Lower lobe of right lung (tissue), 2 donors: ENCODE results near the gene MAPK11. TPM values are rescaled to one million over a fixed set of nuclear protein-coding genes. Genes with fewer than 3 reads are reported as not detected.
A peak's percentile ranks its signal among the peaks of the same experiment; 100 is the strongest.

Source experiments
- ATAC-seq, 2 donors: fragments of 200-7000 bp; cut with Tn5 transposase; one replicate each; pipeline ENCODE4 v1.9.1; 2020 to 2022; ENCODE audit warnings: mild to moderate bottlenecking in 2 of 2, moderate library complexity in 2 of 2
- DNase-seq: peaks from one replicate; pipeline ENCODE4 v3.0.0-alpha.2; 2020
- H3K27ac ChIP-seq: fragments of 200-600 bp; one replicate; pipeline ENCODE4 v1.8.0; 2022
- H3K27me3 ChIP-seq: fragments of 200-600 bp; one replicate; pipeline ENCODE4 v1.8.0; 2022; ENCODE audit warnings: low read depth
- H3K36me3 ChIP-seq: fragments of 200-600 bp; one replicate; pipeline ENCODE4 v1.8.0; 2022; ENCODE audit warnings: mild to moderate bottlenecking
- H3K4me1 ChIP-seq: fragments of 200-600 bp; one replicate; pipeline ENCODE4 v1.8.0; 2022
- H3K4me3 ChIP-seq: fragments of 200-600 bp; one replicate; pipeline ENCODE4 v1.8.0; 2022; ENCODE audit warnings: mild to moderate bottlenecking
- H3K9me3 ChIP-seq: fragments of 200-600 bp; one replicate; pipeline ENCODE4 v1.8.0; 2022
- intact Hi-C: fragments of 100-400 bp; cut with DNase I; formaldehyde crosslinking; loops from one replicate; pipeline ENCODE4 v1.11.0; 2022
- total RNA-seq: library from RNA; stranded (reverse); fragmentation: NEBNext Ultra II Directional; extraction: Animal tissue kit (Norgen Biotek cat#: 25700); gene quantifications from one replicate; pipeline ENCODE4 v1.2.1, GENCODE V29; 2021
- TF ChIP-seq, protein P1 (sequence below): fragments of 200-600 bp; IDR thresholded peaks from one replicate; pipeline ENCODE4 v1.8.0; 2022; ENCODE audit warnings: antibody characterized with exemption, mild to moderate bottlenecking
- donor health status: DM: no; HTN: yes; CAD: no; lungs with severe emphysema.

The MAPK11 gene
- total RNA-seq, 1 donor from 2014 or later: 13.1 TPM

DNA sequence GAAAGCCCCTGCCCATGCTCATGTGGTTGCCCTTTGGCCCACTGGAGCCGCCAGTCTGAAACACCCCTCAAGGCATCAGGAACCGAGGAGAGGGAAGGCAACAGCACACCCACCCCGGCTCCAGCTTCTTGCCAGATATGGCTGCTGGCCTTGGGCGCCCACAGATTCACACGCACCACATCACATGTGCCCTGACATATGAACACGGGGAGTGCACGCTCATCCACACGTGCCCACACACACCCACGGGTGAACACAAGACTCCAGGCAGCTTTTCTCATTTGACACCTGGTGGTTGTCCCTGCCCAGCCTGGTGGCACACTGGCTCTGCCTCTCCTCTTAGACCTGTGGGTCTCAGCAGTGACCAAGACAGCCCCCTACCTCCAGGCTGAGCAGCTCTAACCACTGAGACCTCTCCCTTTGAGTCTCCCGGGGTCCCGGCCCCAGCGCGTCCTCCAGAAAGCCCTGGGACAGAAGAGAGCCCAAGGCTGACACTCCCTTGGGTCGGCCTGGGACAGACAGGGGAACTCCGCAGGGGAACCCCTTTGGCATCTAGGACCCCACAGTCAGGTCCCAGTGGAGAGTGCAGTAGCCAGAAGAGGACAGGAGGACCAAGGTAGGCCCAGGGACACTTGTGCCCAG, 6.0 kb downstream of the MAPK11 start:
- intact Hi-C loops: no loop called here
- Histone ChIP-seq H3K4me3 (no peak overlapping the region), H3K27ac (no peak overlapping the region), H3K9me3 (no peaks in the 10 kb centered on the region), H3K27me3 (peaks cover 25% of the 10 kb centered on the region), H3K36me3 (peaks cover 6% of the 10 kb centered on the region), H3K4me1 (peaks cover 32% of the 10 kb centered on the region)
- ATAC-seq (no peak), DNase-seq (no peak)
- TF ChIP-seq, protein P1, sequence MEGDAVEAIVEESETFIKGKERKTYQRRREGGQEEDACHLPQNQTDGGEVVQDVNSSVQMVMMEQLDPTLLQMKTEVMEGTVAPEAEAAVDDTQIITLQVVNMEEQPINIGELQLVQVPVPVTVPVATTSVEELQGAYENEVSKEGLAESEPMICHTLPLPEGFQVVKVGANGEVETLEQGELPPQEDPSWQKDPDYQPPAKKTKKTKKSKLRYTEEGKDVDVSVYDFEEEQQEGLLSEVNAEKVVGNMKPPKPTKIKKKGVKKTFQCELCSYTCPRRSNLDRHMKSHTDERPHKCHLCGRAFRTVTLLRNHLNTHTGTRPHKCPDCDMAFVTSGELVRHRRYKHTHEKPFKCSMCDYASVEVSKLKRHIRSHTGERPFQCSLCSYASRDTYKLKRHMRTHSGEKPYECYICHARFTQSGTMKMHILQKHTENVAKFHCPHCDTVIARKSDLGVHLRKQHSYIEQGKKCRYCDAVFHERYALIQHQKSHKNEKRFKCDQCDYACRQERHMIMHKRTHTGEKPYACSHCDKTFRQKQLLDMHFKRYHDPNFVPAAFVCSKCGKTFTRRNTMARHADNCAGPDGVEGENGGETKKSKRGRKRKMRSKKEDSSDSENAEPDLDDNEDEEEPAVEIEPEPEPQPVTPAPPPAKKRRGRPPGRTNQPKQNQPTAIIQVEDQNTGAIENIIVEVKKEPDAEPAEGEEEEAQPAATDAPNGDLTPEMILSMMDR: no peak

DNA sequence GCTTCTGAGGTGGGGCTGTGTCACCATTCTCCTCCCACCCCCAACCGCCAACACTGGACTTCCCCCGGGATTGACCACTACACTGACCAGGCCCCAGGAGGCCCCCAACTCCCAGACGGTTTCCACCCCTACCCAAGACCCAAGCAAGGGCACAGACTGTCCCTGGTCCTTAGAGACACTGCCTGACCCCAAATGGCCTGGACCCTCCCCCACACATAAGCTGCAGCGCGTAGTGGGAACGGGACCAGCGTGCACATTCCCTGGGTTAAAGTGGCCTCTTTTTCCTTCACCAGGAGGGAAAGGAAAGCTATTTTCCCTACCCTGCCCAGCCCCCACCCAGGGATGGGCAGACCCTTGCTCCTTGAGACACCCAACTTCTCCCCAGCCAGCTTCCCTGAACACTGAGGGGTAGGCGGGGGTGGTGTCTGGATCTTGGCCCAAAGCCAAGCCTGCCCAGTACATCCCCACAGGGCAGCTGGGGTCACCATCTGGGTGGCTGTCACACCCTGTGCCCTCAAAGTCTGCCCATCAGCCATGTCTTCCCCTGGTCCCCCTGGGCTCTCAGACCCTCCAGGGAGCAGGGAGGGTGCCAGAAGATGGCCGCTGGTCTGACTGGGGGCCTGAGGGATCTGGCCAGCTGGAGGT, 7.1 kb downstream of the MAPK11 start:
- intact Hi-C loops: no loop called here
- Histone ChIP-seq H3K27ac (no peak overlapping the region), H3K27me3 (peaks cover 25% of the 10 kb centered on the region), H3K4me3 (no peak overlapping the region), H3K36me3 (peaks cover 6% of the 10 kb centered on the region), H3K9me3 (no peaks in the 10 kb centered on the region), H3K4me1 (peaks cover 20% of the 10 kb centered on the region)
- DNase-seq (no peak), ATAC-seq (no peak)
- TF ChIP-seq, protein P1: no peak

DNA sequence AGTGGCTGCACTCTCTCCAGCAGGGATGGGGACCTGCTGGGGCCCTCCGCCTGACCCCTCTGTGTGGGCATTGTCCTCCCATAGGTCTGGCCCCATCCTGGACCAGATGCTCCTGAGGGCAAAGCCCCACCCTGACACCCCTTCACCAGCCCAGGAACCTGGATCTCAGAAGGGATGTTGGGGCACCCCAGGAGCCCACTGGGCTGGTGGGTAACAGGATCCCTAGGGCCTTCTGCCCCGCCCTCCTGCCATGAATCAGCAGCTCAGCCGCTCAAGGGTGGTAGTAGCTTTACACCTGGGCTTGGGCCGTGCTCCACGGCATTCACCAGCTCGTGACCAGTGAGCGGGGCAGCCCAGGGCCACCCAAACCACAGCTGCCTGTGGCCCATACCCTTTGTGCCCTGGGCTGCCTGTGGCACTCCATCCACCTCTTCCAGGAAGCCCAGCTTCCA, 7.7 kb downstream of the MAPK11 start:
- intact Hi-C loops: no loop called here
- ATAC-seq: no peak
- H3K27ac ChIP-seq: no peak overlapping the region
- no peak for DNase-seq
- TF ChIP-seq, protein P1: no peak
- peaks cover 16% of the 10 kb centered on the region for H3K4me1 ChIP-seq
- H3K27me3 ChIP-seq: peaks cover 25% of the 10 kb centered on the region
- H3K36me3 ChIP-seq: peaks cover 6% of the 10 kb centered on the region
- no peaks in the 10 kb centered on the region for H3K9me3 ChIP-seq
- H3K4me3 ChIP-seq: no peak overlapping the region

DNA sequence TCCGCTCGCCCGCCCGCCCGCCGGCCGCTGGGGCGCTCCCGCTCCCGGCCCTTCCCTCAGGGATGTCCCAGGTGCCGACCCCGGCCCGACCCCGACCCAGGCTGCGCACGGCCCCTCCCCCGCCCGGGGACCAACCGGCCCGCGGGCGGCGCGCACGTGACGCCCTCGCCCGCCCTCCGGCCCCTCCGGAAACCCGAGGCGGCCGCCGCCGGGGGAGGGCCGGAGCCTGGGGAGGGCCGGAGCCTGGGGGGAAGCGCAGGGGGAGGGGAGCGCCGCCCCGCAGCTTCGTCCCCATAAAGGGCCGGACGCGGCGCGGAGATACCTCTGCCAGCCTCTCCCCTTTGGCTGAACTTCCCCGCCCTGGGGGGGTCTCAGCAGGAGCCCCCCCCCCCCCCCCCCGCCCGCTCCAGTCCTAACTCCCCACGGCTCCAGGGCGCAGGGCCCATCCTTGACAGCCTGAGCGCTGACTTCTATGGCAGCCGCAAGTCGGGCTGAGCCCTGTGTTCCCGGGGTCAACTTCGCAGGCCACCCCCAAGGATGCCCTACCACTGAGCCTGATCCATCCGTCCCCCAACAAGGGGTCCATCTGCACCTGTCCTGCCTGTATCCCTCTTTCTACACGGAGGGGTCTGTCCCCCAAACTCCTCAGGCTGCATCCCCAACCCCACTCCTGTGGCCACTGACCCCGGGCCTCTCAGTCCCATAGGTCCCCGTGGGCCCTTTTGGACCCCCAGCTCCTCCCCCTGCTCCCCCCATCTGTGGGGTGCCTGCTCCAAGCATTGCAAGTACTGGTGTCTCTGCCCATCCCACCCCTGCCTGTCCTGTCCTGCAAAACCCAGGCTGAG, 8.3 kb downstream of the MAPK11 start, which contains the start of gene MAPK12:
TSS of gene MAPK12 (minus strand) at position 69 of the 845 bp plus-strand sequence. CDS start 174 bp downstream, outside the sequence.
- peak; percentile 4 to 16 for ATAC-seq
- intact Hi-C loops: no loop called here
- H3K36me3 ChIP-seq: peaks cover 6% of the 10 kb centered on the region
- peak within 1 kb of the TSS; percentile 57 for H3K4me3 ChIP-seq
- H3K27me3 ChIP-seq: peaks cover 25% of the 10 kb centered on the region
- DNase-seq: no peak
- H3K4me1 ChIP-seq: peaks cover 16% of the 10 kb centered on the region
- no peaks in the 10 kb centered on the region for H3K9me3 ChIP-seq
- H3K27ac ChIP-seq: no peak within 1 kb of the TSS
- TF ChIP-seq, protein P1: no peak

DNA sequence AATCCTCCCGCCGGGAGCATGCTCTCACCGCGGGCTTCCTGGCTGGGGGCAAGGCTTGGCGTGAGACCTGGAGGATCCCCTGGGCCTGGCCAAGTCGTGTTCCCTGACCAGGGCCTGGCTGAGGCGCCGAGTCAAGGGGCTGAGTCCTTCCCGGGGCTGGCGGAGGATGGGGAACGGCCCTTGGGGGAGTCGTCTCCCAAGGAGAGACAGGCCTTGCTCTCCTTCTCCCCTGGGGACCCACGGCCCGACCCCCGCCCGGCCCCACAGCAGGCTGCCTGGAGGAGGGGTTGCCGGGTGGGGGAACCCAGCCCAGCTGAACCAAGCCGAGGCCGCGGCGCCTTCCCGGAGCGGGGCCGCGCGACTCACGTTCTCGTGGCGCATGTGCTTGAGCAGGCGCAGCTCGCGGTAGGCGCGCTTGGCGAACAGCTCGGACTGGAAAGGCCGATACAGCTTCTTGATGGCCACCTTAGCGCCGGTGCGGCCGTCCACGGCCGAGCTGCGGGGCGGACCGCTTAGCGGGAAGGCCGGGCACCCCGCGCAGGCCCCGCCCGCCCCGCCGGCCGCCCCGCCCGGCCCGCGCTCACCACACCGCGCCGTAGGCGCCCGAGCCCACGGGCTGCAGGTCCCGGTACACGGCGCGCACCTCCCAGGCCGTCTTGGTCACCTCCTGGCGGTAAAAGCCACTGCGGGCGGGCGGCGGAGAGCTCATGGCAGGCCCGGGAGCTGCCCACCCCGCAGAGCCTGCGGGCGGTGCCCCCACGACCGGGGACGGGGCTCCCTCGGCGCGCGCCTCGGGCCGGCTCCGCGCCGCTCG, 9.2 kb downstream of the MAPK11 start:
- Histone ChIP-seq H3K4me3 (peak overlapping the region; percentile 57), H3K4me1 (peaks cover 16% of the 10 kb centered on the region), H3K36me3 (peaks cover under 1% of the 10 kb centered on the region), H3K27ac (no peak overlapping the region), H3K9me3 (no peaks in the 10 kb centered on the region), H3K27me3 (peaks cover 20% of the 10 kb centered on the region)
- DNase-seq: peak; percentile 68
- intact Hi-C loops: no loop called here
- ATAC-seq: peak in 1 of 2 donors; percentile 7
- TF ChIP-seq, protein P1: no peak
